Occipital lobe (tissue), 2 donors: ENCODE data around the gene FHL2. TPM values are rescaled to one million over a fixed set of nuclear protein-coding genes. Genes with fewer than 3 reads are reported as not detected.

ENCODE experiments used
- DNase-seq: peaks from one replicate; lab custom pipeline; 2025; lab: John Stamatoyannopoulos, UW
- total RNA-seq: library from RNA; depleted of rRNA; stranded (reverse); fragments of >200 nt; gene quantifications from one replicate; pipeline ENCODE4 v1.2.3, GENCODE V29; 2014

The FHL2 gene
- total RNA-seq, 1 donor from 2014 or later: 4.4 TPM

DNA sequence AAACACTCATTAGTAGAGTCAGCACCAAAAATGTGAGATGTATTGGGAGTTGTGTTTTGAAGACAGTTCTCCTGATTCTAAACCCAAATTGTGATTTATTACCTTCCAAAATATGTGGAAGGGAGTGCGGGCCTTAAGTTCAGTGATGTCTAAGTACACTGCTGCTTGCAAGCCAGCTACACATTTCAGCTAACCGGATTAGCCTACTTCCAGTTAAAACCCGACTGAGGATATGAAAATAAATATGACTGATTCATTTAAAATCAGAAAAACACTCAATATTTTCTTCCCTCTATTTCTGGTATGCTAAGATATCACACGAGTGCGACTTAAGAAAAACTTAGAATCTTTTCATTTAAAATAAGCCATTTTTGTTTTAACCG lies 907 bp downstream of the FHL2 start:
- no peak for DNase-seq

DNA sequence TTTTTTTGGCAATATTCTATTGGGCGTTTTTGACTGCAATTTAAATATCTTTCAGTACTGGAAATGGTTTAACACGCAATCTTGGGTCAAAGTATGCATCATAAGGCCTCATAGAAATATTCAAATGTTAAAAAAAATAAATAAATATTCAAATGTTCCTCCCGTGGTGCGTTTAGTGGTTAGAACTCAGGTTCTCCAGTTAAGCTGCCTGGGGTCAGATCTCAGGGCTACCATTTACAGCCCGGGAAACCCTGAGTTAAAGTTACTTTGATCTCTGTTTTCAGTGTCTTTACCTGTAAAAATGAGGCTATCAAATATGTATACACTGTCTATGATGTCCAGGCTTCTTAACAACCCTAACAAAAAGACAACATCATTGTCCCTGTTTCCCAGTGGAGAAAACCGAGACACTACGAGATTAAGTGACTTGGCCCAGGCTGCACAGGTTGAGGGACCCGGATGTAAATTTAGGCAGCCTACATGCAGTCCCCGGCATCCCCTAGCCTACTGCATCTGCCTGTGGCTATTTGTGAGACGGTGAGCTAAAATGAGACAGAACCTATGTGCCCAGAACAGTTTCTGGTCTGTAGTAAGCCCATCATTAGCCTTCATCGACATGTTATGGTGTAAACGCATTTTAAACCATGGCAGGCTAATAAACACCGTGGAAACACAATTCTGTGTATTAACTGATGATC lies 1.7 kb downstream of the FHL2 start:
- DNase-seq: no peak

DNA sequence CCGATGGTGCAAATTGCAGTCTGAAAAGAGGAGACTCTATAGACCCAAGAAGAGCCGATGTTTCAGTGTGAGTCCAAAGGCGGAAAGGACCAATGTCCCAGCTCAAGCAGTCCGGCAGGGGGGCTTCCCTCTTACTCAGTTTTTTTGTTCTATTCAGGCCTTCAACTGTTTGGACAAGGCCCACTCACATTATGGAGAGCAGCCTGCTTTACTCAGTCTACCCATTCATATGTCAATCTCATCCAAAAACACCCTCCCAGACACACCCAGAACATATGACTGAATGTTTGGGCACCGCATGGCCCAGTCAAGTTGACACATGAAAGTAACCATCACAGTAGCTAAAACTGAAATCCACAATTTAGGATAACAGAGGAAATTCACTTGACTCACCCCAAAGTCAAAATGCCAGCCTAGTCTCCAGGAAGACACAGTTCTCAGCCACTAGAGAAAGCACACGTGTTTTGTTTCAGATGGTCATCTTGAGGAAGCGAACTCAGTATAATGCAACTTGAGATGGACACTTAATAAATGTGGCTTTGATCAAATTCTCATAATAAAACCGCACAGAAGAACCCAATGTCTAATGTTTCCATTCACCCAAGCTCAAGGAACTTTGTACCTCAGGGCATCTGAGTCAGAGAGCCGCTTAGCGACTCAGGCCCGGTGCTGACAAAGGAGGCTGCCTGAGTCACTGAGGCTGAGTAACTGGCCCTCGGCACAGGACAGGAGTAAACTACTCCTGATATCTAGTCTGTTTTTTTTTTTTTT lies 2.4 kb downstream of the FHL2 start:
- DNase-seq: no peak

DNA sequence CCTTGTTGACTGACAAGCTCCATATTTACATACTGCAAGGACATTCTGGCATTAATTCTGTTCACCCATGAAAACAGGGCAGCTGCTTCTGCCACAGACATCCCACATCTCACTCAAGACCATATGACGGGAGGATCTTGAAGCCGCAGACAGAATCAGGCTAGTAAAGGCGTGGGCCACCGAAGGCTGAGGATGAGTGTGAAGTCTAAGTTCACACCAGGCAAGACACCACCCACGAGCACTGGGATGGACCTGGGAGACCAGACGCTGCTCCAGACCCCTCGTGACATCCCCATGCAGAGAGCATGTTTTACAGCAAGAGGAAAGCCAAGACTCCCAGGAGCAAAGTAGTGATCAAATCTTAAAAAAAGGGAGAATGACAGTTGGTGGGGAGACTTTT lies 3.2 kb downstream of the FHL2 start:
- no peak for DNase-seq

DNA sequence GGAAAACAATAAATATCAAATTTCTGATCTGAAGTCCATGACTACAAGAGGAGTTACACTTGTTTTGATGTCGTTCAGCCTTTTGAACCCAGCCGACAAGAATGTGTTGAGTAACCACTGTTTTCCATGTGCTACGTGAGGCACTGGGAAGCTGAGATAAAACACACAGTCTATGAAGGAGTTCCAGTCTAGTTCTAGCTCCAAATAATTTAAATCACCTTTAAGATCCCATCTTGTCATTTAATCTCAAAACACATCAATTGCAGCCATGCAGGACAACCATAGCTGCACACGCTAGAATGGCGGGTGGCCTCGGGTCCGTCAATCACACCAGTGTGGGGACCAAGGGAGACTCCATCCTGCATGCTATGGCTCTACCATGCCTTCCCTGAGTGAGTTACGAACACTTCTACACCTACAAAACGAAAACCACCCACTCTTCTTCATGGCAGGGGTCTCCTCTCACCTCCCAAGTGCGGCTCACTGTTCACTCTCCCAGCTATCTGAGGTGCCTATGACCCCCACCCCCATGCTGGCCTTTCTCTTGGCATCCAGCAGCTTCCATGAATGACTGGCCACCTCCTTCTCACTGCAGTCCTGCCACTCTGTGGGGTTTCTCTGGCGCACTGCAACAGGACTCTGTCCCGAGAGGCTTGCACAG lies 3.8 kb downstream of the FHL2 start:
- no peak for DNase-seq

DNA sequence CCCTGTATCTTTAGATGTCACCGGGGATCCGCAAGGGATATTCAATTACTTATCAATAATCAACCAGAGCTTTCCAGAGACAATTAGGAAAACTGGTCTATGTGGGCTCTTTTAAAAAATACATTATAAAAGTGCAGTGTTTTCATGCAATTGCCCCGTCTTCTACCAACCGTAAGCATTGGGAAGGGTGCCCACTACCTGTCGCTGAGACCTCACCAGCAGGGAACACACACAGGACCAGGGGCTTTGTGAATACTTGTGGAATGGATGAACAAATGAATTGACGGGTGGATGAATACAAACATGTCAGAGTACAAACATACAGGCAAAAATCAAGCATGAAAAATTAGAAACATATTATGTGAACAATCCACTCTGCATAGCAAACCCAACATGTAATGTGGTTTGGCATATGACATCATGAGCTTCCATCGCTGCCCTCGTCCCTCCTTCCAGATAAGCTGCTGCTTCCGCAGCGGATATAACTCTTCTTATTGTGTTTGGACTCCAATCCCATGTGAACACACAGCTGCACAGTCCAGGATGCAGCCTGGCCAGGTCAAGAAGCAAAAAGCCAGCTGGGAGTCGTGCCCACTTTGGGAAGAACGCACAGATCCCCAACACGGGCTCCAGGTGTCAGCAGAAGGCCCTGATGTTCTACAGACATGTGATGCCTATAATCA lies 5.3 kb downstream of the FHL2 start:
- no peak for DNase-seq

DNA sequence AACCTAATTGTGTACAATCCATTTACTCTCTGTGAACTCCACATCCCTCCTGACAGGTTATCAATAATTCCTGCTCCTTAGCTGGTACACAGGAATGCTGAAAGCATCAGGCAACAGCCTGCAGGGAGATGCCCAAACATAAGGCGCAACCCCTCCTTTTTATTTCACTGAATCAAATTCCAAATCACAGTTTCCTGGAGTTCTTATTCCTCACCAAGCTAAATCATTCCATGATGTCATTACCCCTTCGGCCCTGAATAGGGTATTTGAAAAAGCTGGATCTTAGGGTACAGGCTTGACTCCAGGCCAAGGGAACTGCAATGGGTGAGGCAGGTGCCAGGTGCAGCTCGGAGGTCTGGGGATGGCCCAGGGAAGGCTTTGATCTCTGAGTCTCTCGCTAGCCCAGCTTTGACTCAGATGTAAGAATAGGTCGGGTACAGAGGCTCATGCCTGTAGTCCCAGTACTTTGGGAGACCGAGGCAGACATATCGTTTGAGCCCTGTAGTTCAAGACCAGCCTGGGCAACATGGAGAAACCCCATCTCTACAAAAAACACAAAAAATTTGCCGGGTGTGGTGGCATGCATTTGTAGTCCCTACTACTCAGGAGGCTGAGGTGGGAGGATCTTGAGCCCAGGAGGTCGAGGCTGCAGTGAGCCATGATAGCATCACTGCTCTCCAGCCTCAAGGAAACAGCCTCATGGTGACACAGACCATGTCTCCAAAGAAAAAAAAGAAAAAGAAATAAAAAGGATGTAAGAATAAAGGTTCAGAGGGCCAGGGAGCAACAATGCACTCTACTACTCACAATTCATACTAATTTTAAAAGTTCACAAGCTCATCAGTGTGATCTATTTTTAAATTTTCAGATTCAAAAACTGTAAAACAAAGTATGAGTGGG lies 6.8 kb downstream of the FHL2 start:
- DNase-seq: no peak

DNA sequence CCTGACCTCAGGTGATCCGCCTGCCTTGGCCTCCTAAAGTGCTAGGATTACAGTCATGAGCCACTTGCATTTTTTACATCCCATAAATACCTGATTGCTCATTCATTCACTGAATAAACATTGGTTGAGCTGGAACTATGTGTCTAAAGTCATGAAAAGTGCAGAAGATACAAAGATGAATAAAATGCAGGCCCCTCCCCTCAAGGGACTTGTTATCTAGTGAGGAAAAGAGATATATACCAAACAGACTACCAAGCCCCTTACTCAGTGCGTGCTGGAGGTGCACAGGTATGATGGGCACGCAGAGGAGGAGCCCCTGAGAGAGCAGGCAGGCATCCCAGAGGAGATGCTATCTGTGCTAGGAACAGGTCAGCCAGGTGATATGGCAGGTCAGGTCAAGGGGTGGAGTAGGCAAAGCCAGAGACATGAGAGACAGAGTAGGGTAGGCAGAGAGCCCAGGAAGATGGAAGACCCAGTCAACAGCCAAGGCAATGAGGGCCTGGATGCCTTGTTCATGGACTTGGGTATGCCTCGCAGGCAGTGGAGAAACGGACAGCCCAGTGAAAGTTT lies 7.7 kb downstream of the FHL2 start:
- no peak for DNase-seq

DNA sequence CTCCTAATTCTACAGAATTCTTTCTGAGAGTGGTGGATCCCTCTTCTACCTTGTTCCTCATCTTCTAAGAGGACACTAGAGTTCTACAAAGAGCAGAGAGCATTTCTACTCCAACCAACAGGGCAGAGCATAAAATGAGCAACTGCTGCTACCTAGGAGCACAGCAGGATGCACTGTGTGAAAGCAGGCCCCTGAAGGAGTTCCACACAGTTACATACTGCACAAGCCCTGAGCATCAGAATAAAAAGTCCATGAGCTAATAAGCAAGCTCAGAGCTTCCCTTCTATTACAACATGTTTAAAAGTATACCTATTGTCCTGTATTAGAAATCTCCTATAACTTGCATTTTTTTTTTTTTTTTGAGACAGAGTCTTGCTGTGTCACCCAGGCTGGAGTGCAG lies 8.4 kb downstream of the FHL2 start:
- DNase-seq: no peak

DNA sequence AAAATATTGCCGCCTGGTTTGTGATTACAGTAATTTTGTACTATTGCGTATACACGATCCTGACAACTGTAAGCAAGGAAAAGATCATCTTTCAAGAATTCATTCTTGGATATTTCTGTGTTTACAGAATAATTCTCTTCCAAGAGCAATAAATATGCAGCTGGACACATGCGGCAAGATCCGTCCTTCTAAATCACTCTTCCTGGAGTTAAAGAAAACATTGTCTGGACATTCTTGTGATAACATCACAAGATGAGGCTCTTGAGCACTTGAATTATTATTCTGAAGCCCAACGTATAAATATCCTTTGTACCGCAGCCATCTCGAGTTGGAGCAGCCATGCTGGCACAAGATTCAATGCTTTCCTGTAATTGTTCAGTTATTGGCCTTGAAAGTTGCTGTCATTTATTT lies 9.9 kb downstream of the FHL2 start:
- no peak for DNase-seq

DNA sequence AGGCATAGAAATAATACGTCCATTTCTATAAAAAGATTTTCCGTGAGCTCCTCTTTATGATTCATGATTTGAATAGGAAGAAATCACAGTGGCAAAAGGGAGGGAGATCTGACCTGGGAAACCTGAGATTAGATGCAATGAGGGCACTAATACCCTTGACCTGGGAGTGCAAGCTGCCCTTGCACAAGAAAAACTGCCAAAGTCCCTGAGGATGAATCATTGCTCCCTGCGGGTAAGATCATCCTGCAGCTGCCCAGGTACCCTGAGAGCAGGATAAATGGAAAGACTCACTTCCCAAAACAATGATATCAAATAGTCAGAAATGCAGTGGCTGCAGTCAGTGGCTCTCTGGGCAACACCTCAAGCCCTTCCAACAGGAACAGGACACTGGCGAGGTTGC lies 11.6 kb downstream of the FHL2 start:
- DNase-seq: no peak

DNA sequence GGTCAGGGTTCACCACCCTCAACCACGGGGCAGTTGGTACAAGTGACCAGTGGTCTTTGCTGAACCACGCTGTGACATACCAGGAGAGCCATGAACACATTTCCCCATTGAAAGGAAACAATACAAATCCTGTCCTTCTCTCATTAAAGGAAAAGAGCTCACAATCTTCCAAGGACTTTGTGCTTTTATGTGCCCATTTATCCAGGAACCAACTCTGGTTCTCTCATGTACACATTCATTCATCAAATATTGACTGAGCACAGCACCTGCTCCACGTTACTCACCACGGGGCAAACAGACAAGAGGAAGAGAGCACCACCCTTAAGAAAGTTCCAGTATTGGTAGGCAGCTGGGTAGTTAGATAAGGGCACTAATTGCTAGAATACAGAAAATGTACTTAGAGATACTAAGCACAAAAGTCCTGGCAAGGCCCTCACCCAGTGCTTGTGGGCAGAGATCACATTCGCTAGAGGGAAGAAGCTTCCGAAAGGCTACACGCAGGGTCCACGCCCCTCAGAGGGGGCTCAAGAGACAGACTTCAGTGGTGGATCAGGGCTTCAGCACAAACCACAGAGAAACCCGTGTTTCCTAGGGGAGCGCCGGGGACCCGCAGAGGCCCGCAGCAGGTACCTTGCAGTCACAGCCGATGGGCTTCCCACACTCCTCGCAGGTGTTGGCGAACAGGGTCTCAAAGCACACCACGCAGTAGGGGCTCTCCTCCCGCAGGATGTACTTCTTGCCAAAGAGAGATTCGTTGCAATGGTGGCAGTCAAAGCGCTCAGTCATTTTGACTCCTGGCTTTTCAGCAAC lies 12.9 kb downstream of the FHL2 start:
- no peak for DNase-seq

DNA sequence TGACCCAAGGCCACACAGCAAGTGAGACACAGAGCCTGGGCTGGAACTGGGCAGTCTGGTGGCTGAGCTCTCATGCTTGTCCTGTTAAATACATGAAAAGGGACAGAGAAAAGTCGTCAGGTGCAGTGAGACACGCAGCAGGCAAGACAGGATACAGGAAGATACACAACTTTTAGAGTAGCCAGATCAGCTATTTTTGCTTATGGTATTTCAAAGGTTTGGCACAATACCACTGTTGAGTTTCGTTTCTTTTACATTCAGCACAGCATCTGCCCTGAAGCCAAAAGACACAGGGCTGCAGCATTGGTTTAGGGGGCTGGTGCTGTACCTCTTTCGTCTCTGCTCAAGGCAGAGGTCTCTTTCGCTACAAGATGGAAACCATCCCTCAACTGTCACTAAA lies 14.0 kb downstream of the FHL2 start:
- DNase-seq: no peak

DNA sequence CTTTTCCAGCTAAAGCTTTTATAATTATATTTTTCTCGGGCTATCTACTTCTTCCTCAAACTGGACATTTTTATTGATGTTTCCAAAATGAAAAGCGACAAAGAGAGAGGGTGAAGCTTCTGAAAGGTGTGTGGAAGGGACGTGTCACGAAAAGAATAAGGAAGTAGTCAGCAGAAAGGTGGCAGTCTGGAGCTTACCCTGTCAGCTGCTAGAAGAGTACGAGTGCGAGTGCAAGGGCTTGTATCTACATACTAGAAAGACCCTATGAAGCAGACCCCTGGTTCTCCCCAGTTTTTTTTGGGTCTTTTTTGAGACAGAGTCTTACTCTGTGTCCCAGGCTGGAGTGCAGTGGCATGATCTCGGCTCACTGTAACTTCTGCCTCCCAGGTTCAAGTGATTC lies 14.6 kb downstream of the FHL2 start:
- DNase-seq: no peak

DNA sequence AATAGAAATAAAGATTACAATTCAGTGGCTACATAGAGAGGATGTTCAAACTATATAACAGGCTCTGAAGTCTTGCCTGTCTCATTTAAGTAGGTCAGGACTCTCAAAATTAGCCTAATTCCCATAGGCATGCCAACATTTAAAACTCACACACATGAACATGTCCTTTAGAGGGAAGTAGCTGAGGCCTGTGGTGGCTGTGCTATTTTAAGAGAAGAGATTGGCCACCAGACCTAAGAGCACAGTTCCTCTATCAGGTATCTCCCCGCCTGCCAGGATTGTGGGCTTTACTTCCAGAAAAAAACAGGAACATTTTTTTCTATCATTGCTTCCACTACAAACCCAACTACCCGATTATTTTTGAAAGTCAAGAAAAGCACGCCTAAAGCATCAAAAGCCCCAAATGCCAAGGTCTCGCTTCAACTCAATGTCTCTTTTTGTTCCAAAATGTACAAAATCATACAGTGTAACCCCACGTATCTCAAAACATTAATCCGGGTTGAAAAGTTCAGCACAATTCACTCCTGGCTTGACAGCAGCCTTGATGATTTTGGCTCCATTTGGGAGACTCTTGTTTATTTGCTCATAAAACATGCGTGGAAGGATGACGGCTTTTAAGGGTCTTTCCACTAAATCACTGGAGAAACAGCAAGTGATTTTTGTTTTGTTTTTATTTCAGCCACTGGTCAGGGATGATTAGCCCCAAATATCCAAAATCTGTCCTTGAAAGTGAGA lies 15.3 kb downstream of the FHL2 start:
- DNase-seq: no peak

DNA sequence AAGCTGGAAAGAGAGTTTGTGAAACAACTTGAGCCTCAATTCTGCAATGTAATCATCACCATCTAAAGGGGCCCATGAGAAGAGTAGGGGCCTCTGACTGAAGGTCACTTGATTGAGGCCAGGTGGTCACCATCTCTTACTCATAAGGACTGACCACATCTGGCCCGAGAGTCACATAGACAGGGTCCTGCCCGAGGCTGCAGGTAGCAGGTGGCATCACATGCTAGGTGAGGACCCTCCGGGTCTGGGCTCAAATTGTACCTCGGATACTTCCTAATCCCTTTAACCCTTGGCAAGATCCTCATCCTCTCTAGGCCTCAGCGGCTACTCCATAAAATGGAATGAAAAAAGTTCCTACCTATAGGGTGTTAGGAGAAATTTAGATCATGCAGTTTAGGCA lies 16.7 kb downstream of the FHL2 start:
- no peak for DNase-seq

DNA sequence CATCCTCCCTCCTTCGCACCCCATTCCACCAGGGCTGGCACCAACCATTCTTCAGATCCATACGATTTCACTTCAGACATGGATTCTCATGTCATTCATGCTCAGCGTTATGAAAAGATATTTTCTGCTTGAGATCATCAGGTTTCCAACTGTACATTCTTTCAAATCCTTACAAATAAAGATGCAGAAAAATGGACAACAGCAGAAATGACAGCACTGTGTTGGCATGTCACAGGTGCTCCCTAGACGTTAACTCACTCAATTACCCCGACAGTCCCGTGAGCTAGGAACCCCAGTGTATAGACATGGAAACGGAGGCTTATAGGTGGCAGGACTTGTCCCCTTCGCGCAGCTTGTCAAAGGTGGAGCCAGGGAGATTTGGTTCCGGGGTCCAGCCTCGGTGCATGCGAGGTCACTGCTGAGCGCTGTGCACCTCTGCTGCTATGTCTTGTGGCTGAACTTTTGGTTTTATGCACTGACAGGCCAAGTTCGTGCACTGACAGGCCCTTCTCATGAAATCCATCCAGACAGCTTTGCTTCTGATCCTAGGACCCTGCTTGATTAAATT lies 17.7 kb downstream of the FHL2 start:
- no peak for DNase-seq

DNA sequence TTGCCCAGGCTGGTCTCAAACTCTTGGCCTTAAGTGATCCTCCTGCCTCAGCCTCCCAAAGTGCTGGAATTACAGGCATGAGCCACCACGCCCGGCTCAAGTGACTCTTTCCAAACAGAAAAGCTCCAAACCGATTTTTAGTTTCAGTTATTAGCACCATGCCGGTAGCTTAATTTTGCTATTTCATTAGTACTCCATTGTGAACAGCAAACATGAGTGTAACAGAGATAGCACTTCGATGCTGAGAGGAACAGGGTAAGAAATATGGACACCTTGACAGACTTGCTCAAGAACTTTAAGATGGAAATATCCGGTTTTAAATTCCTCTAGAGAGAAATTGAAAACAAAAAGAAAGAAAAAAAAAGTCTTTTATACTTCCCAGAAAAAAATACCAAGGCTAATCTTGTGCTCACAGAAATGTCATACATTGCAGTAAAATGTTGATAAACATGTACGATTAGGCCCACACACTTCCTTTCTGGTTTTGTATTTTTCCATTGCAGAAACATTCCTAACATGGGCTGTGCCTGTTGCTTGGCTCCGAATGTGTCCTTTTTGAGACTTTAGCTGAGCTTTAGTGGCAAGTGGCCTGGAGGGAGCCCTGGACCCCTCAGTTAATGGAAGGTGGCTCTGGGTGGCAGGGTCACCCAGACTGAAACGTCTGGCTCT lies 18.3 kb downstream of the FHL2 start:
- DNase-seq: no peak
